Left ventricle myocardium inferior (tissue), 1 donor: ENCODE data around the gene NHSL1. TPM values are rescaled to one million over a fixed set of nuclear protein-coding genes. Genes with fewer than 3 reads are reported as not detected.

Experiments used
- DNase-seq: peaks from one replicate; pipeline ENCODE4 v3.0.0-alpha.2; 2020
- H3K27ac ChIP-seq: fragments of 200-600 bp; replicated peaks from 2 replicates; pipeline ENCODE4 v1.8.0; 2021
- H3K27me3 ChIP-seq: fragments of 200-600 bp; 2 replicates; pipeline ENCODE4 v1.8.0; 2021; ENCODE audit warnings: low read depth
- H3K36me3 ChIP-seq: fragments of 200-600 bp; 2 replicates; pipeline ENCODE4 v1.8.0; 2021
- H3K4me1 ChIP-seq: fragments of 200-600 bp; 2 replicates; pipeline ENCODE4 v1.8.0; 2021
- H3K4me3 ChIP-seq: fragments of 200-600 bp; 2 replicates; pipeline ENCODE4 v1.8.0; 2021; ENCODE audit warnings: mild to moderate bottlenecking, moderate library complexity
- H3K9me3 ChIP-seq: fragments of 200-600 bp; replicated peaks from 2 replicates; pipeline ENCODE4 v1.8.0; 2021
- CTCF ChIP-seq: fragments of 200-600 bp; IDR thresholded peaks from 2 replicates; pipeline ENCODE4 v1.8.0; 2021; ENCODE audit warnings: antibody characterized with exemption, mild to moderate bottlenecking, borderline replicate concordance
- intact Hi-C: fragments of 100-400 bp; cut with micrococcal nuclease; formaldehyde crosslinking; loops from one replicate; pipeline ENCODE4 v1.11.0; 2022
- total RNA-seq: library from RNA; stranded (reverse); fragmentation: NEBNext Ultra II Directional; extraction: Animal tissue kit (Norgen Biotek cat#: 25700); gene quantifications from one replicate; pipeline ENCODE4 v1.2.1, GENCODE V29; 2021
- donor health status: DM: no; HTN: yes; CAD: no; lungs with severe emphysema.

NHSL1 gene
- total RNA-seq, 1 donor from 2014 or later: 44.7 TPM

- Histone ChIP-seq H3K4me1 (peaks cover 69% of the 10 kb centered on the region), H3K36me3 (peaks cover 8% of the 10 kb centered on the region), H3K9me3 (no peaks in the 10 kb centered on the region), H3K27ac (peak overlapping the region; percentile 18), H3K4me3 (no peak overlapping the region), H3K27me3 (no peaks in the 10 kb centered on the region)
- no peak for DNase-seq
- TF ChIP-seq CTCF: no peak
- intact Hi-C loops: no loop called here
Measured at GRCh38 chr6:138491017-138491416, 8.3 kb downstream of the NHSL1 start.

GRCh38 chr6:138489846-138490245, 9.4 kb downstream of the NHSL1 start:
- peaks cover under 1% of the 10 kb centered on the region for H3K36me3 ChIP-seq
- intact Hi-C loops: no loop called here
- no peaks in the 10 kb centered on the region for H3K27me3 ChIP-seq
- H3K4me3 ChIP-seq: no peak overlapping the region
- TF ChIP-seq CTCF: no peak
- peaks cover 81% of the 10 kb centered on the region for H3K4me1 ChIP-seq
- DNase-seq: no peak
- no peak overlapping the region for H3K27ac ChIP-seq
- H3K9me3 ChIP-seq: no peaks in the 10 kb centered on the region

- Histone ChIP-seq H3K36me3 (no peaks in the 10 kb centered on the region), H3K4me1 (peaks cover 69% of the 10 kb centered on the region), H3K4me3 (no peak overlapping the region), H3K27ac (peak overlapping the region; percentile 67), H3K9me3 (no peaks in the 10 kb centered on the region), H3K27me3 (no peaks in the 10 kb centered on the region)
- no peak for DNase-seq
- intact Hi-C loops: no loop called here
- TF ChIP-seq CTCF: no peak
Measured at GRCh38 chr6:138487102-138487604, 12.1 kb downstream of the NHSL1 start.

- peak overlapping the region; percentile 67 for H3K27ac ChIP-seq
- H3K36me3 ChIP-seq: no peaks in the 10 kb centered on the region
- intact Hi-C loops: no loop called here
- H3K4me3 ChIP-seq: no peak overlapping the region
- no peak for DNase-seq
- H3K9me3 ChIP-seq: no peaks in the 10 kb centered on the region
- TF ChIP-seq CTCF: no peak
- no peaks in the 10 kb centered on the region for H3K27me3 ChIP-seq
- H3K4me1 ChIP-seq: peaks cover 62% of the 10 kb centered on the region
Measured at GRCh38 chr6:138486249-138487101, 12.8 kb downstream of the NHSL1 start.

- intact Hi-C loops: no loop called here
- Histone ChIP-seq H3K4me3 (no peak overlapping the region), H3K36me3 (no peaks in the 10 kb centered on the region), H3K9me3 (no peaks in the 10 kb centered on the region), H3K4me1 (peaks cover 55% of the 10 kb centered on the region), H3K27ac (peak overlapping the region; percentile 67), H3K27me3 (no peaks in the 10 kb centered on the region)
- DNase-seq: no peak
- no peak for TF ChIP-seq CTCF
Measured at GRCh38 chr6:138485586-138486248, 13.6 kb downstream of the NHSL1 start.
